Loucy (cell line): ENCODE measurements around the gene GRIP1.

ENCODE experiments used
- EZH2phosphoT487 ChIP-seq: fragments of 200-600 bp; IDR thresholded peaks from 2 replicates; pipeline ENCODE4 v1.6.1; 2018; ENCODE audit warnings: antibody characterized with exemption, mild to moderate bottlenecking, moderate library complexity, borderline replicate concordance
- TF ChIP-seq, protein P1 (sequence below): fragments of 200-600 bp; sonication (generic); conservative IDR thresholded peaks from 2 replicates; pipeline ENCODE4 v1.5.1; 2014; ENCODE audit warnings: mild to moderate bottlenecking, antibody characterized with exemption, low read length

DNA sequence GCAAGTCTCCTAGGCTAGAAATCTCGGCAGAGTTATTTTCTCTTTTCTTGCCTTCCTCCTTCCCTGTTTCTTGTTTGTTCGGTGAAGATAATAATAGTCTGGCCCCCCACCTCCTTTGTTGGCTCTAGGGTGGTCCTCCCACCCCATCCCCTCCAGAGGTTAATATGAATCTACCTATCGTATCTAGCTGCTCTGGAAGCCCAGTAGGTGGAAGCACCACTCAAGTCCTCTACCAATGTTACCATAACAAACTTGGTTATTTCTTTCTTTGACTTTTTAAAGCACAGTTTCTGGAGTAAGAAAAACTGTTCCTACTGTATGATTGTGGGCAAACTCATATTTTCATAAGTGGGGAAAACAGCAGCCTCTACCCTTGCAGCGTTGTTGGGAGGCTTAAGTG lies 19.7 kb upstream of the GRIP1 start:
- TF ChIP-seq, protein P1, sequence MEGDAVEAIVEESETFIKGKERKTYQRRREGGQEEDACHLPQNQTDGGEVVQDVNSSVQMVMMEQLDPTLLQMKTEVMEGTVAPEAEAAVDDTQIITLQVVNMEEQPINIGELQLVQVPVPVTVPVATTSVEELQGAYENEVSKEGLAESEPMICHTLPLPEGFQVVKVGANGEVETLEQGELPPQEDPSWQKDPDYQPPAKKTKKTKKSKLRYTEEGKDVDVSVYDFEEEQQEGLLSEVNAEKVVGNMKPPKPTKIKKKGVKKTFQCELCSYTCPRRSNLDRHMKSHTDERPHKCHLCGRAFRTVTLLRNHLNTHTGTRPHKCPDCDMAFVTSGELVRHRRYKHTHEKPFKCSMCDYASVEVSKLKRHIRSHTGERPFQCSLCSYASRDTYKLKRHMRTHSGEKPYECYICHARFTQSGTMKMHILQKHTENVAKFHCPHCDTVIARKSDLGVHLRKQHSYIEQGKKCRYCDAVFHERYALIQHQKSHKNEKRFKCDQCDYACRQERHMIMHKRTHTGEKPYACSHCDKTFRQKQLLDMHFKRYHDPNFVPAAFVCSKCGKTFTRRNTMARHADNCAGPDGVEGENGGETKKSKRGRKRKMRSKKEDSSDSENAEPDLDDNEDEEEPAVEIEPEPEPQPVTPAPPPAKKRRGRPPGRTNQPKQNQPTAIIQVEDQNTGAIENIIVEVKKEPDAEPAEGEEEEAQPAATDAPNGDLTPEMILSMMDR, result peak; percentile 27; the same call in 1 of the 2 replicates
- TF ChIP-seq EZH2phosphoT487, result no peak
